WERI-Rb-1 (cell line): ENCODE data around the gene CYTH2.

ENCODE experiments used
- DNase-seq: peaks from one replicate; pipeline ENCODE4 v3.0.0-alpha.2; 2020
- H3K27ac ChIP-seq: fragments of 250-450 bp; sonication (Bioruptor Pico); 2 replicates; pipeline ENCODE4 v1.5.1; 2020; ENCODE audit warnings: mild to moderate bottlenecking, moderate library complexity
- H3K27me3 ChIP-seq: fragments of 250-450 bp; sonication (Bioruptor Pico); 2 replicates; pipeline ENCODE4 v1.5.1; 2021; ENCODE audit warnings: mild to moderate bottlenecking, low read depth, moderate library complexity; ENCODE audit not compliant: insufficient read depth, severe bottlenecking
- H3K36me3 ChIP-seq: fragments of 250-450 bp; sonication (Bioruptor Pico); 2 replicates; pipeline ENCODE4 v1.5.1; 2020; ENCODE audit warnings: mild to moderate bottlenecking, moderate library complexity
- H3K4me3 ChIP-seq: 2 replicates; pipeline ENCODE4 v1.5.1; 2011; ENCODE audit warnings: low read depth, mild to moderate bottlenecking, control low read depth, low read length
- H3K9me3 ChIP-seq: fragments of 250-450 bp; sonication (Bioruptor Pico); 2 replicates; pipeline ENCODE4 v1.5.1; 2021; ENCODE audit warnings: mild to moderate bottlenecking, moderate library complexity; ENCODE audit not compliant: severe bottlenecking
- TF ChIP-seq, protein P1 (sequence below): IDR thresholded peaks from 2 replicates; pipeline ENCODE4 v1.5.1; 2011; ENCODE audit warnings: low read depth, mild to moderate bottlenecking, control low read depth, inconsistent platforms, low read length

The CYTH2 gene

DNA sequence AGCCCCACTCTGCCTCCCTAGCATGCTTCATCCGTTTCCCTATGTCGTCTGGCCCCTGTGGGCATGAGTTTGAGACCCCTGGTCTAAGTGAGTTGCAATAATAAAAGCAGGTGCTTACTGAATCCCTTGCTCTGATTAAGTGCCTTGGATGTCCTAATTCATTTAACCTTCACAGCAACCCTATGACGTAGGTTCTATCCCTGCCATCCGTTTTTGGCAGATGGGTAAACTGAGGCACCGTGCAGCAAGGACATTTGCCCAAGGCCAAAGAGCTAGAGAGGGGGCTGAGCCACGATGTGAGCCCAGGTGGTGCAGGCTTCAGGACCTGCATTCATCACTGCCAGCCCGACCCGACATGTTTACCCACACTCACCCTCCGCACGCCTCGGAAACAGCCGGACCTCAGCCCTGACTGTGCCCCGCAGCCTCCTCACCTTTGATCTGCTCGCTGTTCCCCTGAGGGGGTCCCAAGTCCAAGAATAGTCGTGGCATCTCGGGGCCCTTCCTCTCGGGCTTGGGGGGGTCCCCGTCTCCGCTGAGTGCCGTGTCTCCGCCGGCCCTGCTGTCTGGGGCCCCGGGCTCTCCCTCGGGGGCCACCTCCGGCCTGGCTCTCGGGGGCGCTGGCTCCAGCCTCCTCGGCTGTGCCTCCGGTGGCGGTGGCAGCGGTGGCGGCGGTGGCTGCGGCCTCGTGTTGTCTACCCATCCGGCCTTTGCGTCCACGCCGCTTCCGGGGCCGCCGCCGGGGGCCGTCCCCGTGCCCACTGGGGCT is 28.0 kb downstream of the CYTH2 start:
- no peak for DNase-seq
- TF ChIP-seq, protein P1, sequence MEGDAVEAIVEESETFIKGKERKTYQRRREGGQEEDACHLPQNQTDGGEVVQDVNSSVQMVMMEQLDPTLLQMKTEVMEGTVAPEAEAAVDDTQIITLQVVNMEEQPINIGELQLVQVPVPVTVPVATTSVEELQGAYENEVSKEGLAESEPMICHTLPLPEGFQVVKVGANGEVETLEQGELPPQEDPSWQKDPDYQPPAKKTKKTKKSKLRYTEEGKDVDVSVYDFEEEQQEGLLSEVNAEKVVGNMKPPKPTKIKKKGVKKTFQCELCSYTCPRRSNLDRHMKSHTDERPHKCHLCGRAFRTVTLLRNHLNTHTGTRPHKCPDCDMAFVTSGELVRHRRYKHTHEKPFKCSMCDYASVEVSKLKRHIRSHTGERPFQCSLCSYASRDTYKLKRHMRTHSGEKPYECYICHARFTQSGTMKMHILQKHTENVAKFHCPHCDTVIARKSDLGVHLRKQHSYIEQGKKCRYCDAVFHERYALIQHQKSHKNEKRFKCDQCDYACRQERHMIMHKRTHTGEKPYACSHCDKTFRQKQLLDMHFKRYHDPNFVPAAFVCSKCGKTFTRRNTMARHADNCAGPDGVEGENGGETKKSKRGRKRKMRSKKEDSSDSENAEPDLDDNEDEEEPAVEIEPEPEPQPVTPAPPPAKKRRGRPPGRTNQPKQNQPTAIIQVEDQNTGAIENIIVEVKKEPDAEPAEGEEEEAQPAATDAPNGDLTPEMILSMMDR: no peak
- no peaks in the 10 kb centered on the region for H3K36me3 ChIP-seq
- H3K27ac ChIP-seq: no peak overlapping the region
- H3K27me3 ChIP-seq: peaks cover 3% of the 10 kb centered on the region
- H3K9me3 ChIP-seq: no peaks in the 10 kb centered on the region
- H3K4me3 ChIP-seq: no peak overlapping the region

DNA sequence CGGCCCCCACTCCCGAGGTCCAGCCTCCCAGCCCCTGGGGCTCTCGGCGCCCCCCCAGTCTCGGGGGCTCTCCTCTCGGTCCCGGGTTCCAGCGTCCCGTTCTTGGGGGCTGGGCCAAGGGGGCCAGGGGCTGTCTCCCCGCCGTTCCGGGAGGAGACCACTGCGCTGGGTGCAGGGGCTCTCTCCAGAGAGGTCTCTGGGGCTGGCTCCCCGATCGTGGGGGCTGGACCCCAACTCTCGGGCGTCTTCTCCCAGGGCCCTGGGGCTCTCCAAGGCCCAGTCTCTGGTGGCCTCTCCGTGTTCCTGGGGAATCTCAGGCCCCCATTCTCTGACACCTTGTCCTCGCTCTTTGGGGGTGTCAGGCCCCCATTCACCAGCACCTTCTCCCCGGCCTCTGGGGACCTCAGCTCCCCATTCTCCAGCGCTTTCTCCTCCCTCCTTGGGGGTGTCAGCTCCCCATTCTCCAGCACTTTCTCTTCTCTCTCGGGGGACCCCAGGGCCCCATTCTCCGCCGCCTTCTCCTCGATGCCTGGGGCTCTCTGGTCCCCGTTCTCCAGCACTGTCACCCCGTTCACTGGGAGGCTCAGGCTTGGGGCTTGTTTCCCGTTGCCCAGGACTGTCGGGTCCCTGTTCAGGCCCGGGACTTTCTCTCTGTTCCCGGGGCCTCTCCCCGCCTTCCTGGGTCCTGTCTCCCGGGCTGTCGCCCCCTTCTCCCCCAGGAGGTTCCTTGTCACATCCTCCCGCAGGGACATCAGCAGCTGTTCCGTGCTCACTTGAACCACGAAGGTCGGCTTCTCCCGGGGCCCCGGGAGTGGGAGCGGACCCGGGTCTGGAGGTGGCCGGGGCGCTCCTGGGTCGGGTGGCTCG is 28.8 kb downstream of the CYTH2 start:
- Histone ChIP-seq H3K36me3 (no peaks in the 10 kb centered on the region), H3K9me3 (no peaks in the 10 kb centered on the region), H3K27me3 (peaks cover 3% of the 10 kb centered on the region), H3K4me3 (no peak overlapping the region), H3K27ac (no peak overlapping the region)
- TF ChIP-seq, protein P1: no peak
- DNase-seq: no peak

DNA sequence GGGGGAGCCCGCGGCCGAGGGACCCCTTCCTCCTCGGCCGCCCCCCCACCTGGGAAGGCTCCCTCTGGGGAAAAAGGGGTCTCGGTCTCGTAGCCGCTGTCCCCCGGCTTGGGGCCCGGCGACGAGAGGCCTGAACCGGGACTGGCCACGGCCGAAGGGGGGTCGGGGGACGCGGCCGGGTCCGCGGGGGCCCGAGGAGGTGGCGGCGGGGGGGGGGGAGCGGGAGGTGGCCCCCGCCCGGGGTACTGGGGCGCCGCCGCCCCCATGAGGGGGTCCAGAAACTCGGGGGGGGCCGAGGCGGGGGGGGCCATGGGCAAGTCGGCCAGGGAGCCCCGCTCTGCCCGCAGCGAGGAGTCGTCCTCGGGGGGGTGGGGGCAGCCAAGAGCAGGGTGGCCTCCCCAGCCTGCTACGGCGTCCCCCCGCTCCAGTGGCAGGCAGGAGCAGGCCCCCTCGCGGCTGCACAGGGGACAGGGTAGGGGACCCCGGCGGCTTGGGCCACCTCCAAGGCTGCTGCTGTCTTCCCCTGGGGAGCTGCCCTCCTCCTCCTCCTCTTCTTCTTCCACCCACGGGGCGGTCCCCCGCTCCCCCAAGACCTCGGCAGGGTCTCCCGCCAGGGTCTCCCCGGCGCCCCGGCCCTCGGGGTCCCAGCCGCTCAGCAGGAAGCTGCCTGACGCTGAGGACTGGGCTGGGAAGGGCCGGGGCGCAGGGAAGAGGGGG is 29.6 kb downstream of the CYTH2 start:
- no peaks in the 10 kb centered on the region for H3K36me3 ChIP-seq
- no peak for DNase-seq
- TF ChIP-seq, protein P1: peak; percentile 58
- peak overlapping the region; percentile 38 for H3K4me3 ChIP-seq
- H3K27me3 ChIP-seq: peaks cover 3% of the 10 kb centered on the region
- H3K9me3 ChIP-seq: no peaks in the 10 kb centered on the region
- no peak overlapping the region for H3K27ac ChIP-seq

DNA sequence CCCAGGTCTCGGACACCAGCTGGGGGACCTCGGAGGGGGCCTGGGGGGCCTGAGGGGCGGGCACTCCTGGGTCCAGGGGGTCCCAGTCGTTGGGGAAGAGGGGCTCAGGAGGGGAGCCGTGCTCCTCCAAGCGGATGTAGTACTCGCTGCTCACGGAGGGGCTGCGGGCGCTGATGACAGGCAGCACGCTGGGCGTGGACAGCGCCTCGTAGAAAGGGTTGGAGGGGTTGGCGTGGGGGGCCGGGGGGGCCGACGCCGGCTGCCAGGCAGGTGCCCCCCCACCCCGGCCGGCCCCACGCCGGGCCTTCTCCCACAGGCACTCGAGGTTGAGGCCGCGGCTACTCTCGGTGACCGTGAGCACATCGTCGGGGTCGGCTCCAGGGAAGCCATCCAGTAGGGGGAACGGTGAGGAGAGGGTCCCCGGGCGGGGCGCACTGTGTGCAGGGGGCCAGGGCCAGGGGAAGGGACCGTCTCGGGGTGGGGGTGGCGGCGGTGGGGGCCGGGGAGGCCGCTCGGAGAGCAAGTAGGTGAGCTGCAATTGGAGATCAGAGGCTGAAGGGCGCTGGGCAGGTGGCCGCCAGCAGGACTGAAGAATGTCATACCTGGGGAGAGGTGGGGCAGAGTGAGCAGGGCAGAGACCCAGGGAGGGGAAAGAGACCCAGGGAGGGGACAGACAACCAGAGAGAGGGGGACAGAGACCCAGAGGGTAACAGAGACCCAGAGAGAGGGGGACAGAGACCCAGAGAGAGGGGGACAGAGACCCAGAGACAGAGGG is 30.3 kb downstream of the CYTH2 start:
- peaks cover 3% of the 10 kb centered on the region for H3K27me3 ChIP-seq
- TF ChIP-seq, protein P1: no peak
- no peak for DNase-seq
- no peak overlapping the region for H3K27ac ChIP-seq
- H3K4me3 ChIP-seq: peak overlapping the region; percentile 38
- H3K36me3 ChIP-seq: no peaks in the 10 kb centered on the region
- no peaks in the 10 kb centered on the region for H3K9me3 ChIP-seq

DNA sequence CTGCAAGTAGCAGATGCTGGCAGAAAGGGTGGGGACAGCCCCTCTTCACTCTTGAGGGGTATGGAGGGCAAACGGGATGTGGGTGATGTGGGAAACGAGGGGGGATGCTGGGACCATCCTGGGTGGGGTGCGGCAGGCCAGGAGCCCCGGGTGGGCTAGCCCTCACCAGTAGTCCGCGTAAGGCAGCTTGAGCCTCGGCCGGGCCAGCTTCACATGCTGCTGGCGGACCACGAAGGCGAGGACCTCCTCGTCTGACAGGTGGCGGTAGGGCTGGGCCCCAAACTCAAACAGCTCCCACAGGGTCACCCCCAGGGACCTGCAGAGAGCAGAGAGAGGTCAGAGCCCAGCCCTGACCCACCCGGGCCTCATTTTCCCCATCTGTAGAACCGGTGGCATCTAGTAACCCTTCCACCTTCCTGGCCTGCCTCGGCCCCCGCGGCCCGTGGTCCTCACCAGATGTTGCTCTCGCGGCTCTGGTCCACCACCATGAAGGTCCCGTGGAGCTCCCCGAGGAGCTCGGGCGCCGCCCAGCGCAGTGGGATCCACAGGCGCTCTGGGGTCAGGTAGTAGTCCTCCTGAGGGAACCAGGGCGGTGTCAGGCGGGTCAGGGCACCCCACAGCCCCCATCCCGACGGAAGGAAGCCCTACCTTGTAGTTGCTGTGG is 31.8 kb downstream of the CYTH2 start:
- H3K9me3 ChIP-seq: no peaks in the 10 kb centered on the region
- H3K36me3 ChIP-seq: no peaks in the 10 kb centered on the region
- H3K27me3 ChIP-seq: peaks cover 3% of the 10 kb centered on the region
- no peak overlapping the region for H3K4me3 ChIP-seq
- no peak for DNase-seq
- TF ChIP-seq, protein P1: no peak
- no peak overlapping the region for H3K27ac ChIP-seq
